Inferior parietal cortex (tissue), 1 donor: Measurements from ENCODE around the gene ACD.

Source experiments
- DNase-seq: peaks from one replicate; pipeline ENCODE4 v3.0.0-alpha.2; 2016; ENCODE audit errors: extremely low spot score

ACD gene

DNA sequence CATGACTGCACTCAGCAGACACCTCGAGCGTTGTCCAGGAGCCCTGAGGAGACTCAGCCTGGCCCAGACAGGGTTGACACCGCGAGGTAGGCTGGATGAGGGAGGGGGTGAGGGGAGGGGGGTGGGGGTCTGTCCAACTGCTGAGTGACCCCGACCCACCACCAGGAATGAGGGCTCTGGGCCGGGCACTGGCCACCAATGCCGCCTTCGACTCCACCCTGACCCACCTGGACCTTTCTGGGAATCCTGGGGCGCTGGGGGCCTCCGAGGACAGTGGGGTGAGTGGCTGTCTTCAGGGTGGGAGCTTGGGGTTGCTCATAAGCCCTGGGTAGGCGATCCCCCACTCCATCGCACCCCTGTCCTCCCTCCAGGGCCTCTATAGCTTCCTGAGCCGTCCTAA, 12.4 kb downstream of the ACD start:
- no peak for DNase-seq

GRCh38 chr16:67647111-67647651, 12.9 kb downstream of the ACD start:
- no peak for DNase-seq

- DNase-seq, result no peak
Measured at GRCh38 chr16:67645397-67646121, 14.5 kb downstream of the ACD start.

- no peak for DNase-seq
Measured at GRCh38 chr16:67644038-67644437, 16.0 kb downstream of the ACD start.

DNA sequence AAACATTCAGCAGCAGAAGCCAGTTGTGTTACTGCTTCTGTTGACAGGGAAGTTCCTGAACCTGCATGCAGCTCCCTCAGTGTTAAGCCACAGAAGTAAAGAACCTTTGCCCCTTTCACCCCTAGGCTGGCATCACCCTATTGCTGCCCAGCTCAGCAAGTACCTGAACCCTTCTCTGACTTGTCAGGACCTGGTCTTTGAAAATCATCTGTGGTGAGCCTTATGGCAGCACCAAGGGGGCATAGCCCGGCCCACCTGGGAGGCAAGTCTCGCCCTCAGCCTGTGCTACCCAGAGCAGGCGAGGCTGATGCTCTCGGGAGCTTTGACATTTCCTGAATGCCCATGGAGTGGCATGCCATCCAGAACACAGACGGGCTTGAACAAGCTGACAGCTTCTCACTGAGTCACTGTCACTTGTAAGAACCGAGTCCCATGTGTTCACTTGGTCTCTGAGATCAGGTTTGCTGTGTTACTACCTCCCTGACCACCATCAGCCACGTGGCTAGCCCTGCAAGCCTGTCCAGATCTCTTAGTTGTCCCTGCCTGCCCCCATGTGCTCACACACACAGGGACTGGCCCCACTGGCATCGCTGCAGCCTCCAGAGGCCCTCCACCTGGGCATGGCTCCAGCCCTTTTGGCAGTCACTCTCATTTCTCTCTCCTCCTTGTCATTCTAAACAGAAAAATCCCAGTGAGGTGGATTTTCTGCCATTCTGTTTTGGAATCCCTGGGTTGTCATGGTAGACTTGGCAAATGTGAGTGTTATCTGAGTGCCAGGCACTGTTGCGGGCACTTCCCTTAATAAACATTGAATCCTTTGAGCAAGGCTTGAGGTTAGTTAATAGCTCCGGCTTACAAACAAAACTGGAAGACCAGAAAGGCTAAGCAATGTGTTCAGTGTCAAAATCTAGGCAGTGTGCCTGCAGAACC, 18.0 kb downstream of the ACD start:
- peak; percentile 57 for DNase-seq

GRCh38 chr16:67637625-67638024, 22.4 kb downstream of the ACD start:
- DNase-seq, result no peak

- DNase-seq, result no peak
Measured at GRCh38 chr16:67636713-67637112, 23.3 kb downstream of the ACD start.

- DNase-seq, result peak; percentile 65
Measured at GRCh38 chr16:67632415-67633172, 27.5 kb downstream of the ACD start.

GRCh38 chr16:67628216-67628615, 31.8 kb downstream of the ACD start:
- DNase-seq, result no peak

- DNase-seq, result no peak
Measured at GRCh38 chr16:67613808-67614207, 46.3 kb downstream of the ACD start.

DNA sequence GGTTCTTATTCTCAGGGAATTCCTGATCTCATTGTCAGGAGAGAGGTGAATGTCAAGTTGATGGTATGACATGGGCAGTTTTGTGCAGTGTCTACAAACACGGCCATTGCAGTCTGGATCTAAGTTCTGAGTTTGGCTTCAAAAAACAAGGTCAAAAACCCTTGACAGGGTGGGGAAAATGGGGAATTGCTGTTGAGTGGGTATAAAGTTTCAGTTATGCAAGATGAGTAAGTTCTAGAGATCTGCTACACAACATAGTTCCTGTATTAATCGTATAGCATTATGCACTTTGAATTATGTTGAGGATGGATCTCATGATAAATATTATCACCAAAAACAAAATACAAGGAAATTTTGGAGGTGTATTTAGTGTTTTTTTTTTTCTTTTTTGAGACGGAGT, 51.7 kb downstream of the ACD start:
- no peak for DNase-seq
